Measurements from ENCODE around the gene SDK1.

DNA sequence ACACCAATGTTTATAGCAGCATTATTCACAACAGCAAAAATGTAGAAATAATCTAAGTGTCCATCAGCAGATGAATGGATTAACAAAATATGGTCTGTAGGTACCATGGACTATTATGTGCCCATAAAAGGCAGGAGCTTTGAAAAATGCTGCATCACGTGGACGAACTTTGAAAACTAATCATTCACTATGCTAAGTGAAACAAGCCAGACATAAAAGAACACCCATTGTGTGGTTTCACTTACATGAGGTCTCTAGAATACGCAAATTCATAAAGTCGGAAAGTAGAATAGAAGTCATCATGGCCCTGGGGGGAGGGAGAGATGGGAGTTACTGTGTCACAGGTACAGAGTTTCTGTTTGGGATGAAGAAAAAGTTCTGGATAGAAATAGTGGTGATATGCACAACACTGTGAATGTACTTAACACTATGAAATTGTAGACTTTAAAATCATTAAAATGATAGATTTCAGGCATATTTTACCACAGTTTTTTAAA, 377.3 kb downstream of the SDK1 start:
- no peak for TF ChIP-seq POLR2A (IDR thresholded peaks at IDR 0.05)
- TF ChIP-seq, protein P1, sequence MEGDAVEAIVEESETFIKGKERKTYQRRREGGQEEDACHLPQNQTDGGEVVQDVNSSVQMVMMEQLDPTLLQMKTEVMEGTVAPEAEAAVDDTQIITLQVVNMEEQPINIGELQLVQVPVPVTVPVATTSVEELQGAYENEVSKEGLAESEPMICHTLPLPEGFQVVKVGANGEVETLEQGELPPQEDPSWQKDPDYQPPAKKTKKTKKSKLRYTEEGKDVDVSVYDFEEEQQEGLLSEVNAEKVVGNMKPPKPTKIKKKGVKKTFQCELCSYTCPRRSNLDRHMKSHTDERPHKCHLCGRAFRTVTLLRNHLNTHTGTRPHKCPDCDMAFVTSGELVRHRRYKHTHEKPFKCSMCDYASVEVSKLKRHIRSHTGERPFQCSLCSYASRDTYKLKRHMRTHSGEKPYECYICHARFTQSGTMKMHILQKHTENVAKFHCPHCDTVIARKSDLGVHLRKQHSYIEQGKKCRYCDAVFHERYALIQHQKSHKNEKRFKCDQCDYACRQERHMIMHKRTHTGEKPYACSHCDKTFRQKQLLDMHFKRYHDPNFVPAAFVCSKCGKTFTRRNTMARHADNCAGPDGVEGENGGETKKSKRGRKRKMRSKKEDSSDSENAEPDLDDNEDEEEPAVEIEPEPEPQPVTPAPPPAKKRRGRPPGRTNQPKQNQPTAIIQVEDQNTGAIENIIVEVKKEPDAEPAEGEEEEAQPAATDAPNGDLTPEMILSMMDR (IDR thresholded peaks at IDR 0.05) = no peak

Data from uterus (tissue), 2 donors.